HepG2 (cell line): ENCODE measurements around the gene MEP1B. TPM values are rescaled to one million over a fixed set of nuclear protein-coding genes. Genes with fewer than 3 reads are reported as not detected.
A peak's percentile ranks its signal among the peaks of the same experiment; 100 is the strongest.

ENCODE experiments used
- BRF2 ChIP-seq: sonication (generic); formaldehyde crosslinking; IDR thresholded peaks from 2 replicates; pipeline ENCODE4 v1.8.1; 2022; ENCODE audit warnings: mild to moderate bottlenecking, missing genetic modification reagents
- CHD2 ChIP-seq: IDR thresholded peaks from 2 replicates; pipeline ENCODE4 v1.6.1; 2011; ENCODE audit warnings: low read depth, low read length, improper control_type of control experiment
- CREBL2 ChIP-seq: sonication (generic); formaldehyde crosslinking; IDR thresholded peaks from 2 replicates; pipeline ENCODE4 v1.8.1; 2023; ENCODE audit warnings: missing genetic modification reagents, mild to moderate bottlenecking, borderline replicate concordance
- DMTF1 ChIP-seq: sonication (generic); formaldehyde crosslinking; IDR thresholded peaks from 2 replicates; pipeline ENCODE4 v1.4.0; 2020; ENCODE audit warnings: mild to moderate bottlenecking, missing genetic modification reagents
- DRAP1 ChIP-seq: IDR thresholded peaks from 2 replicates; pipeline ENCODE4 v1.6.1; 2016; ENCODE audit warnings: missing genetic modification reagents, missing compliant biosample characterization
- HOXA5 ChIP-seq: sonication (generic); formaldehyde crosslinking; IDR thresholded peaks from 2 replicates; pipeline ENCODE4 v1.4.0; 2020; ENCODE audit warnings: missing genetic modification reagents
- ISX ChIP-seq: sonication (generic); formaldehyde crosslinking; conservative IDR thresholded peaks from 2 replicates; pipeline ENCODE4 v1.5.0; 2020; ENCODE audit warnings: missing genetic modification reagents
- JARID2 ChIP-seq: sonication (generic); formaldehyde crosslinking; IDR thresholded peaks from 2 replicates; pipeline ENCODE4 v1.8.1; 2023; ENCODE audit warnings: missing genetic modification reagents, inconsistent platforms; ENCODE audit not compliant: insufficient replicate concordance
- JUN ChIP-seq: sonication (generic); formaldehyde crosslinking; IDR thresholded peaks from 2 replicates; pipeline ENCODE4 v1.4.0; 2020; ENCODE audit warnings: mild to moderate bottlenecking, missing genetic modification reagents
- PITX1 ChIP-seq: sonication (generic); formaldehyde crosslinking; IDR thresholded peaks from 2 replicates; pipeline ENCODE4 v1.5.1; 2020; ENCODE audit warnings: mild to moderate bottlenecking, missing genetic modification reagents
- POLR2G ChIP-seq: fragments of 200-400 bp; formaldehyde crosslinking; IDR thresholded peaks from 2 replicates; pipeline ENCODE4 v1.6.1; 2018; ENCODE audit warnings: mild to moderate bottlenecking, low read depth, low read length, moderate library complexity
- RELA ChIP-seq: sonication (generic); formaldehyde crosslinking; IDR thresholded peaks from 2 replicates; pipeline ENCODE4 v1.4.0; 2020; ENCODE audit warnings: missing genetic modification reagents
- RFX3 ChIP-seq: IDR thresholded peaks from 2 replicates; pipeline ENCODE4 v1.6.1; 2016; ENCODE audit warnings: missing biosample characterization, missing genetic modification reagents
- SALL1 ChIP-seq: sonication (generic); formaldehyde crosslinking; IDR thresholded peaks from 2 replicates; pipeline ENCODE4 v1.8.0; 2022; ENCODE audit warnings: mild to moderate bottlenecking, missing genetic modification reagents
- TCF12 ChIP-seq, 2 experiments: fragments of 450-650 bp in 1 of 2; sonication (generic) in 1 of 2; formaldehyde crosslinking in 1 of 2; IDR thresholded peaks; 2 replicates each; pipeline versions ENCODE4 v1.6.1 to v1.8.0; 2017 to 2022; ENCODE audit warnings: antibody characterized with exemption in 1 of 2, mild to moderate bottlenecking in 1 of 2, missing genetic modification reagents in 1 of 2, moderate library complexity in 1 of 2
- THYN1 ChIP-seq: sonication (generic); formaldehyde crosslinking; IDR thresholded peaks from 2 replicates; pipeline ENCODE4 v1.8.1; 2023; ENCODE audit warnings: low read depth, mild to moderate bottlenecking, moderate library complexity, missing genetic modification reagents, borderline replicate concordance
- TOE1 ChIP-seq: sonication (generic); formaldehyde crosslinking; IDR thresholded peaks from 2 replicates; pipeline ENCODE4 v1.4.0; 2020; ENCODE audit warnings: mild to moderate bottlenecking, missing genetic modification reagents
- TP53 ChIP-seq: sonication (generic); formaldehyde crosslinking; conservative IDR thresholded peaks from 2 replicates; pipeline ENCODE4 v1.4.0; 2020; ENCODE audit warnings: missing genetic modification reagents
- XRCC5 ChIP-seq: fragments of 200-400 bp; formaldehyde crosslinking; optimal IDR thresholded peaks from 2 replicates; pipeline ENCODE3; 2017; ENCODE audit warnings: mild to moderate bottlenecking, low read length
- ZNF230 ChIP-seq: sonication (generic); formaldehyde crosslinking; IDR thresholded peaks from 2 replicates; pipeline ENCODE4 v1.4.0; 2020; ENCODE audit warnings: mild to moderate bottlenecking, missing genetic modification reagents
- ZNF33B ChIP-seq: sonication (generic); formaldehyde crosslinking; IDR thresholded peaks from 2 replicates; pipeline ENCODE4 v1.5.1; 2020; ENCODE audit warnings: mild to moderate bottlenecking, missing genetic modification reagents
- ZNF367 ChIP-seq: sonication (generic); formaldehyde crosslinking; IDR thresholded peaks from 2 replicates; pipeline ENCODE4 v1.4.0; 2020; ENCODE audit warnings: missing genetic modification reagents, borderline replicate concordance
- ZNF530 ChIP-seq: sonication (generic); formaldehyde crosslinking; IDR thresholded peaks from 2 replicates; pipeline ENCODE4 v1.5.0; 2020; ENCODE audit warnings: low read depth, mild to moderate bottlenecking, missing genetic modification reagents
- ZNF567 ChIP-seq: sonication (generic); formaldehyde crosslinking; IDR thresholded peaks from 2 replicates; pipeline ENCODE4 v1.8.1; 2023; ENCODE audit warnings: mild to moderate bottlenecking, missing genetic modification reagents, borderline replicate concordance
- ZNF766 ChIP-seq: sonication (generic); formaldehyde crosslinking; IDR thresholded peaks from 2 replicates; pipeline ENCODE4 v1.5.0; 2020; ENCODE audit warnings: missing genetic modification reagents, borderline replicate concordance
- ZNF883 ChIP-seq: sonication (generic); formaldehyde crosslinking; IDR thresholded peaks from 2 replicates; pipeline ENCODE4 v1.5.1; 2020; ENCODE audit warnings: mild to moderate bottlenecking, missing genetic modification reagents; ENCODE audit errors: not compliant biosample characterization
- ZSCAN25 ChIP-seq: sonication (generic); formaldehyde crosslinking; IDR thresholded peaks from 2 replicates; pipeline ENCODE4 v1.8.0; 2022; ENCODE audit warnings: mild to moderate bottlenecking, missing genetic modification reagents
- polyA plus RNA-seq, 8 experiments: library from polyadenylated mRNA; depleted of rRNA in 3 of 8; stranded (reverse) in 7 of 8; unstranded in 1 of 8; fragments of >200 nt; fragmentation: Illumina TruSeq in 4 of 8; extraction: Trizol in 4 of 8; gene quantifications; 2 replicates each; pipeline versions ENCODE4 v1.2.1 to v1.2.3, GENCODE V29; 2011 to 2016; ENCODE audit warnings: low read depth in 4 of 8, missing spikeins in 1 of 8, mixed read lengths in 1 of 8; ENCODE audit not compliant: insufficient read depth in 1 of 8
- total RNA-seq, 5 experiments: library from RNA; depleted of rRNA; stranded (reverse); fragments of >200 nt; fragmentation: Illumina TruSeq; extraction: Trizol; gene quantifications; 2 replicates each; pipeline ENCODE4 v1.2.3, GENCODE V29; 2016; ENCODE audit warnings: low read depth in 1 of 5
- TF ChIP-seq, protein P1 (sequence below): sonication (generic); IDR thresholded peaks from 2 replicates; pipeline ENCODE4 v1.6.1; 2016; ENCODE audit warnings: low read depth, borderline replicate concordance

MEP1B gene
- total and polyA plus RNA-seq, 2 of the 13 experiments (the other 11 are each of a cell fraction or from before 2014, with no cell fraction given), result not detected

DNA sequence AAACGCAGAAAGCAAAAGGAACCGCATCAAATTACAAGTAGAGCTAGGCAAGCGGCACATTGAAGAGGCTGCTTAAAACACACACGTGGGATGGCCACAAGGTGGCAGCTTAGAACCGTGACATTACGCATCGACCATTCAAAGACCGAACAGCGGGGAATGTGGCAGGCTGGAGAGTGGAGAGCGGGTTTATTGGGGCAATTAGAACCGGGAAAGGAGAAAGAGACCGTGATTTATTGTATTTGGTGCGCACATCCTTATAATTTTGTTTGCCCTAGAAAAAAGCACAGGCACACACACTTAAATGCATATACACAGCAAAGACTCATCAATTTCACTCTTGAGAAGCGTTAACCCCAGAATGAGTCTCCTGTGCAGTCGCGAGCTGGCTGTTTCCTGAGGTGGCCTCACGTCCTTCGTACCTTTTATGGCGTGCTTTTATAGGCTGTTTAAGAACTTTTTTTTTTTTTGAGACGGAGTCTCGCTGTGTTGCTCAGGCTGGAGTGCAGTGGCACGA, 31.7 kb upstream of the MEP1B start (continued):
- TF ChIP-seq XRCC5 (peak; percentile 24), JUN (CRISPR knock-in tag) (no peak), ISX (CRISPR knock-in tag) (no peak), TCF12 (IDR thresholded peaks at IDR 0.05) (no peak), TCF12 (CRISPR knock-in tag; IDR thresholded peaks at IDR 0.05) (no peak), JARID2 (no peak), POLR2G (no peak), ZNF230 (CRISPR knock-in tag) (no peak), ZNF33B (no peak), DMTF1 (CRISPR knock-in tag) (no peak), ZNF766 (CRISPR knock-in tag) (0 out of 2 replicates have a peak, but pooled peaks have one; percentile 53), CREBL2 (CRISPR knock-in tag) (no peak), ZNF883 (CRISPR knock-in tag) (no peak), THYN1 (CRISPR knock-in tag) (no peak), TP53 (CRISPR knock-in tag) (no peak), ZNF367 (no peak), ZSCAN25 (CRISPR knock-in tag) (no peak), BRF2 (CRISPR knock-in tag) (no peak), SALL1 (peak; percentile 39), CHD2 (no peak), ZNF567 (CRISPR knock-in tag) (no peak), RFX3 (no peak), TOE1 (CRISPR knock-in tag) (no peak), DRAP1 (no peak), RELA (CRISPR knock-in tag) (no peak), PITX1 (CRISPR knock-in tag) (peak; percentile 43; the same call in 1 of the 2 replicates), HOXA5 (CRISPR knock-in tag) (no peak), ZNF530 (no peak)
- TF ChIP-seq, protein P1, sequence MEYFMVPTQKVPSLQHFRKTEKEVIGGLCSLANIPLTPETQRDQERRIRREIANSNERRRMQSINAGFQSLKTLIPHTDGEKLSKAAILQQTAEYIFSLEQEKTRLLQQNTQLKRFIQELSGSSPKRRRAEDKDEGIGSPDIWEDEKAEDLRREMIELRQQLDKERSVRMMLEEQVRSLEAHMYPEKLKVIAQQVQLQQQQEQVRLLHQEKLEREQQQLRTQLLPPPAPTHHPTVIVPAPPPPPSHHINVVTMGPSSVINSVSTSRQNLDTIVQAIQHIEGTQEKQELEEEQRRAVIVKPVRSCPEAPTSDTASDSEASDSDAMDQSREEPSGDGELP, result no peak
